ENCODE results near the gene MBTPS1. TPM values are rescaled to one million over a fixed set of nuclear protein-coding genes. Genes with fewer than 3 reads are reported as not detected.

The MBTPS1 gene
- total RNA-seq, 2 experiments from 2014 or later, result 37.5 to 37.6 TPM

DNA sequence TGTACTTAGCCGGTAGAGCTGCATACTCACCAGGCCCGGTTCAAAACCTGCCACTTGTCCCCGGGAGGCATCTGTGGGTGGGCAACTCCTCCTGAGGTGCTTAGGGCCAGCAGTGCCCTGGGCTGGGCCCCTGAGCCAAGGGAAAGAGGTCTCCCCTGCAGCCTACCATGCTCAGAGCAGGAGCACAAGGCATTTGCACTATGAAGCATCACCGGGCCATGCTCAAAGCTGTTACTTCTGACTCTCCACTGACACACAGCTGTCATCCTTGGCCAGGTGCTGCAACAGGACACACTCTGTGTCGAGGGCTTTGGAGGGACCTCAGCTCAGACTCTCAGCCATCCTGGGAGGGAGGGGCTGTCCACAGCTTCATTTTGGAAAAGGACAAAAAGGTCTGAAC, 111.4 kb downstream of the MBTPS1 start:
- DNase-seq, result no peak
- ChIA-PET CTCF (interaction anchor here (0.7 to 1.0 kb wide), 3 partner anchors 9 to 46 kb away, joined by 3 read pairs; no protein-coding TSS in a partner anchor), POLR2A (no interaction called here)
- Mint-ChIP-seq H3K4me3 (no peak overlapping the region), H3K27ac (no peak overlapping the region), H3K9me3 (no peaks in the 10 kb centered on the region), H3K36me3 (no peaks in the 10 kb centered on the region), H3K27me3 (peaks cover 4% of the 10 kb centered on the region), H3K4me1 (ENCODE audit: low read depth) (no peaks in the 10 kb centered on the region)
- intact Hi-C loops (cut with micrococcal nuclease), result no loop called here

DNA sequence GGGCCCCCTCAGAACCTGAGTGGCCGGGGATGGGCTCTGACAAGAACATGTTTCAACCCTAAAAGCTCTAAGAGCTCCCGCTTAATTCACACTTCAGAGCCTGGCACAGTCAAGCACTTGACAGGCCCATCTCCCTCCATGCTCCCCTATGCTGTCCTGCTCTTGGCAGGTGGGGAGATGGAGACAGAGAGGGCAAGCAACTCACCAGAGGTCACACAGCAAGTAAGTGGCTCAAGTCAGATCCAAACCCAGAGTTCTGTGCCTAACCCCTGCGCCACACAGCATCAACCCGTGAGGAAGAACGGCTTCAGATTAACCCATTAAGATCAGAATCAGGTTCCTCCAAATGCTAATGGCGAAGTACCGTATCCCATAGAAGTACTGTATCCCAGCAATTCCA, 112.3 kb downstream of the MBTPS1 start:
- Mint-ChIP-seq H3K4me1 (ENCODE audit: low read depth) (no peaks in the 10 kb centered on the region), H3K4me3 (no peak overlapping the region), H3K9me3 (no peaks in the 10 kb centered on the region), H3K27me3 (peaks cover 4% of the 10 kb centered on the region), H3K27ac (no peak overlapping the region), H3K36me3 (no peaks in the 10 kb centered on the region)
- ChIA-PET POLR2A (no interaction called here), CTCF (no interaction called here)
- no peak for DNase-seq
- intact Hi-C loops (cut with micrococcal nuclease), result no loop called here

Other genes starting within 250 kb of the MBTPS1 start
- gene MLYCD, start 217.8 kb downstream of the MBTPS1 start, total RNA-seq, result 1 to 10 TPM; 3.0 to 3.5 TPM
- under 1 TPM; 0.34 to 0.40 TPM for gene OSGIN1, start 163.7 kb downstream of the MBTPS1 start, total RNA-seq
- not detected for gene NECAB2, start 148.7 kb downstream of the MBTPS1 start, total RNA-seq
- gene SLC38A8, start 74.1 kb downstream of the MBTPS1 start, total RNA-seq, result not detected
- 10 to 100 TPM; 13.1 to 13.8 TPM for gene HSDL1, start 28.2 kb upstream of the MBTPS1 start, total RNA-seq
- not detected for gene DNAAF1, start 28.4 kb upstream of the MBTPS1 start, total RNA-seq
- gene TAF1C, start 70.1 kb upstream of the MBTPS1 start, total RNA-seq, result 10 to 100 TPM; 44.7 to 48.1 TPM
- gene ADAD2, start 74.2 kb upstream of the MBTPS1 start, total RNA-seq, result under 1 TPM in 1 of 2 experiments, not detected in 1; 0.19 TPM
- gene KCNG4, start 123.1 kb upstream of the MBTPS1 start, total RNA-seq, result not detected
- not detected for gene WFDC1, start 177.9 kb upstream of the MBTPS1 start, total RNA-seq